ENCODE data around the gene TMX1. TPM values are rescaled to one million over a fixed set of nuclear protein-coding genes. Genes with fewer than 3 reads are reported as not detected.

The TMX1 gene
- total and polyA plus RNA-seq, 2 of the 8 experiments (the other 6 are each of a cell fraction or from before 2014, with no cell fraction given), result 26.6 to 84.0 TPM

DNA sequence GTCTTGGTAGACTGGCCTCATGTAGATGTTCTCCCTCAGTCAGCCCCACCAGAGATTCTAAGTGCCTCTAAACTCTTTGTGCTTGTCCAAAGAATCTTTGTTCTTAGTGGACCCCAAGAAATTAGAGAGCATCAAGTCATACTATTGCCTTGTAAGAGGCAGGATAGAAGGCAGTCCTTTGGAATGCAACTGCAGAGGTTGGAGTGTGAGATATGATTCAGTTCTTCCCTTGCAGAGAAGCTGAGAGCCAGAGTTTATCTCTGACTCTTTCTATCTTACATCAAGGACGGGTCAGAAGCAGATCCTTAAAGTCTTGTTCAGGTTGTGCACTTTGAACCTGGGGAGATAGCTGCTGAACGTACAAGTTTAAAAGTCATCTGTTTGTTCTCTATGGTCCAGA is 21.1 kb downstream of the TMX1 start:
- no peak overlapping the region for H3K4me2 ChIP-seq (ENCODE audit: insufficient read depth in 1 of 2, low read depth in 2 of 2, low read length in 2 of 2)
- DNase-seq (ENCODE audit: low read depth in 1 of 2, low spot score in 2 of 2) (no peak), FAIRE-seq (no peak)
- CTCF ChIA-PET (ENCODE audit: partially characterized antibody), result no interaction called here
- H3K4ac ChIP-seq (replicated peaks; ENCODE audit: insufficient read length, low read depth, low read length), result no peak overlapping the region
- TF ChIP-seq, protein P1, sequence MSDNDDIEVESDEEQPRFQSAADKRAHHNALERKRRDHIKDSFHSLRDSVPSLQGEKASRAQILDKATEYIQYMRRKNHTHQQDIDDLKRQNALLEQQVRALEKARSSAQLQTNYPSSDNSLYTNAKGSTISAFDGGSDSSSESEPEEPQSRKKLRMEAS (IDR thresholded peaks at IDR 0.05), result no peak
- TF ChIP-seq KDM4A (IDR thresholded peaks at IDR 0.05; ENCODE audit: low read depth, low read length, severe bottlenecking) (no peak), HDAC2 (IDR thresholded peaks at IDR 0.05; ENCODE audit: borderline replicate concordance in 1 of 2, low read depth in 2 of 2, low read length in 2 of 2) (no peak), JUN (IDR thresholded peaks at IDR 0.05; ENCODE audit: low read depth, low read length) (no peak), RXRA (IDR thresholded peaks at IDR 0.05; ENCODE audit: insufficient read depth, low read depth, low read length) (no peak), FOSL1 (IDR thresholded peaks at IDR 0.05; ENCODE audit: insufficient read depth, low read depth, low read length) (no peak), SIX5 (IDR thresholded peaks at IDR 0.05; ENCODE audit: low read depth, low read length) (no peak)
- H3K79me2 ChIP-seq (ENCODE audit: control insufficient read depth in 1 of 2, insufficient read depth in 2 of 2, low read length in 2 of 2), result peaks cover 0 to 8% of the 10 kb centered on the region in 2 experiments; a peak in 2 of 4 replicates
- H3K23me2 ChIP-seq (ENCODE audit: low read depth, low read length), result no peaks in the 10 kb centered on the region
- no peak overlapping the region for H2BK15ac ChIP-seq (ENCODE audit: low read length)
- H2AK5ac ChIP-seq (ENCODE audit: low read depth, low read length), result no peak overlapping the region
- 90% methylated on average over 2 of the region's 2 CpGs; no CpG with 5 or more reads in 1 of the 2 experiments for WGBS, 2 experiments (ENCODE audit: extremely low coverage in 1 of 2, insufficient coverage in 1 of 2, insufficient read length in 1 of 2, insufficient replicate concordance in 2 of 2, low coverage in 1 of 2, low lambda C conversion rate in 2 of 2, missing lambda C conversion rate in 1 of 2)
- no peak overlapping the region for H3K4me3 ChIP-seq (ENCODE audit: extremely low read depth in 1 of 4, insufficient read depth in 2 of 4, low read depth in 3 of 4, low read length in 4 of 4)
- H3K79me1 ChIP-seq (ENCODE audit: low read depth, low read length), result no peaks in the 10 kb centered on the region
- POLR2A ChIA-PET (ENCODE audit: partially characterized antibody), result interaction anchor here (1.7 to 2.2 kb wide), 2 partner anchors 12 to 21 kb away, joined by 4 read pairs; partner anchors contain the start of gene TMX1
- no peak overlapping the region for H2BK120ac ChIP-seq (replicated peaks; ENCODE audit: low read depth, low read length)
- no peak overlapping the region for H4K8ac ChIP-seq (ENCODE audit: extremely low read depth, insufficient read depth, low read length)
- no peak overlapping the region for H4K91ac ChIP-seq (replicated peaks; ENCODE audit: insufficient read length, low read length)
- H3K23ac ChIP-seq (ENCODE audit: insufficient read length), result no peak overlapping the region
- H3K4me1 ChIP-seq (replicated peaks in 1 of 4; ENCODE audit: control insufficient read depth in 3 of 4, insufficient read depth in 4 of 4, low read length in 3 of 4), result peaks cover 0 to 3% (median 0%) of the 10 kb centered on the region in 4 experiments; a peak in 1 of 7 replicates
- no peak overlapping the region for H2BK5ac ChIP-seq (ENCODE audit: low read depth, low read length)
- H3K36me3 ChIP-seq (ENCODE audit: control insufficient read depth in 2 of 4, insufficient read depth in 4 of 4, low read length in 3 of 4), result peaks cover 0 to 49% (median 10%) of the 10 kb centered on the region in 4 experiments; a peak in 6 of 8 replicates
- H4K5ac ChIP-seq (ENCODE audit: insufficient read length, low read depth, low read length), result no peak overlapping the region
- no peak overlapping the region for H3K18ac ChIP-seq (ENCODE audit: extremely low read depth, low read length)
- H2BK12ac ChIP-seq (ENCODE audit: low read depth, low read length), result no peak overlapping the region
- H3K27me3 ChIP-seq (replicated peaks in 1 of 4; ENCODE audit: control insufficient read depth in 3 of 4, extremely low read depth in 1 of 4, insufficient read depth in 3 of 4, low read length in 3 of 4), result no peaks in the 10 kb centered on the region
- H3K9me3 ChIP-seq (ENCODE audit: insufficient read depth in 2 of 2, low read depth in 1 of 2, low read length in 1 of 2), result no peaks in the 10 kb centered on the region
- H4K20me1 ChIP-seq (replicated peaks in 1 of 2; ENCODE audit: control insufficient read depth in 1 of 2, insufficient read depth in 2 of 2, low read length in 2 of 2), result peaks cover 0 to 5% of the 10 kb centered on the region in 2 experiments
- no peak overlapping the region for H3K9ac ChIP-seq (replicated peaks in 1 of 4; ENCODE audit: extremely low read depth in 1 of 4, low read depth in 3 of 4, low read length in 3 of 4)
- H3K27ac ChIP-seq (ENCODE audit: low read depth, low read length), result no peak overlapping the region
- H2AFZ ChIP-seq (ENCODE audit: low read length), result no peak overlapping the region
- H3K14ac ChIP-seq (ENCODE audit: insufficient read length), result no peak overlapping the region
- H2BK20ac ChIP-seq (ENCODE audit: low read length), result no peak overlapping the region
- no peak overlapping the region for H3K56ac ChIP-seq (replicated peaks; ENCODE audit: insufficient read length, low read depth, low read length)

Measured in H1 (cell line).